Measurements from ENCODE around the gene CACNB1. TPM values are rescaled to one million over a fixed set of nuclear protein-coding genes. Genes with fewer than 3 reads are reported as not detected.
"Not testable (repeated sequence)": the region's sequence is repeated elsewhere in the genome, so short reads cannot be mapped to it uniquely, and the experiment has no call there.

CACNB1 gene
- total RNA-seq, 2 donors from 2014 or later = 3.6 to 13.4 TPM

GRCh38 chr17:39139161-39139511, 58.3 kb downstream of the CACNB1 start:
- H3K27ac ChIP-seq = peak overlapping the region in 1 of 2 donors; percentile 17
- H3K36me3 ChIP-seq = no peaks in the 10 kb centered on the region
- no peak for TF ChIP-seq CTCF (IDR thresholded peaks at IDR 0.05)

GRCh38 chr17:39138431-39139160, 58.9 kb downstream of the CACNB1 start:
- peaks cover 0 to 4% of the 10 kb centered on the region in 2 donors for H3K4me1 ChIP-seq
- H3K36me3 ChIP-seq = no peaks in the 10 kb centered on the region
- TF ChIP-seq CTCF (IDR thresholded peaks at IDR 0.05) = no peak
- no peaks in the 10 kb centered on the region for H3K27me3 ChIP-seq
- H3K27ac ChIP-seq = peak overlapping the region in 1 of 2 donors; percentile 17
- H3K9me3 ChIP-seq = no peaks in the 10 kb centered on the region
- H3K4me3 ChIP-seq = no peak overlapping the region
- no peak for DNase-seq (ENCODE audit: low spot score)

More at GRCh38 chr17:39139161-39139511, 58.3 kb downstream of the CACNB1 start:
- no peaks in the 10 kb centered on the region for H3K9me3 ChIP-seq
- H3K4me3 ChIP-seq = no peak overlapping the region
- H3K4me1 ChIP-seq = peaks cover 0 to 10% of the 10 kb centered on the region in 2 donors
- no peak for DNase-seq (ENCODE audit: low spot score)
- H3K27me3 ChIP-seq = no peaks in the 10 kb centered on the region

- TF ChIP-seq CTCF (IDR thresholded peaks at IDR 0.05) = no peak
- Histone ChIP-seq H3K4me1 (no peaks in the 10 kb centered on the region), H3K4me3 (no peak overlapping the region), H3K36me3 (no peaks in the 10 kb centered on the region), H3K27ac (no peak overlapping the region), H3K9me3 (no peaks in the 10 kb centered on the region), H3K27me3 (no peaks in the 10 kb centered on the region)
- DNase-seq (ENCODE audit: low spot score) = no peak
Measured at GRCh38 chr17:39134878-39135277, 62.6 kb downstream of the CACNB1 start.

GRCh38 chr17:39132192-39132610, 65.3 kb downstream of the CACNB1 start:
- Histone ChIP-seq H3K4me1 (no peaks in the 10 kb centered on the region), H3K9me3 (no peaks in the 10 kb centered on the region), H3K4me3 (no peak overlapping the region), H3K27me3 (no peaks in the 10 kb centered on the region), H3K36me3 (no peaks in the 10 kb centered on the region), H3K27ac (peak overlapping the region in 1 of 2 donors; percentile 42)
- TF ChIP-seq CTCF (IDR thresholded peaks at IDR 0.05) = no peak
- no peak for DNase-seq (ENCODE audit: low spot score)

- Histone ChIP-seq H3K4me1 (no peaks in the 10 kb centered on the region), H3K9me3 (no peaks in the 10 kb centered on the region), H3K27ac (peak overlapping the region in 1 of 2 donors; percentile 31), H3K27me3 (no peaks in the 10 kb centered on the region), H3K4me3 (no peak overlapping the region), H3K36me3 (no peaks in the 10 kb centered on the region)
- no peak for TF ChIP-seq CTCF (IDR thresholded peaks at IDR 0.05)
- DNase-seq (ENCODE audit: low spot score) = no peak
Measured at GRCh38 chr17:39131616-39132015, 65.9 kb downstream of the CACNB1 start.

- H3K36me3 ChIP-seq = no peaks in the 10 kb centered on the region
- no peak for TF ChIP-seq CTCF (IDR thresholded peaks at IDR 0.05)
- no peak overlapping the region for H3K4me3 ChIP-seq
- no peaks in the 10 kb centered on the region for H3K9me3 ChIP-seq
- DNase-seq (ENCODE audit: low spot score) = no peak
- no peaks in the 10 kb centered on the region for H3K27me3 ChIP-seq
- no peak overlapping the region for H3K27ac ChIP-seq
- no peaks in the 10 kb centered on the region for H3K4me1 ChIP-seq
Measured at GRCh38 chr17:39130205-39130604, 67.3 kb downstream of the CACNB1 start.

GRCh38 chr17:39129544-39129943, 67.9 kb downstream of the CACNB1 start:
- H3K27me3 ChIP-seq; H3K4me1 ChIP-seq; H3K27ac ChIP-seq; DNase-seq (ENCODE audit: low spot score); H3K4me3 ChIP-seq; H3K9me3 ChIP-seq; H3K36me3 ChIP-seq: not testable (repeated sequence)

All from right atrium auricular region (tissue), 2 donors.